Adrenal gland (tissue), 12 donors: ENCODE data around the gene CROT. TPM values are rescaled to one million over a fixed set of nuclear protein-coding genes. Genes with fewer than 3 reads are reported as not detected.

Source experiments
- DNase-seq, 7 donors: peaks; one replicate each; pipeline ENCODE4 v3.0.0-alpha.2; 2019 to 2020
- H3K27ac ChIP-seq, 5 donors: fragments of 200-600 bp; sonication (generic) in 4 of 5; 1 replicate in 3 of 5; 2 replicates in 2 of 5; pipeline versions ENCODE4 v1.5.1 to v1.8.0; 2016 to 2020; ENCODE audit warnings: mild to moderate bottlenecking in 1 of 5
- H3K27me3 ChIP-seq: fragments of 200-600 bp; 2 replicates; pipeline ENCODE4 v1.8.0; 2021
- H3K36me3 ChIP-seq, 2 donors: fragments of 200-600 bp; replicated peaks in 1 of 2; 1 replicate in 1 of 2; 2 replicates in 1 of 2; pipeline versions ENCODE4 v1.5.1 to v1.8.0; 2018 to 2022
- H3K4me1 ChIP-seq, 2 donors: fragments of 200-600 bp; replicated peaks in 1 of 2; 1 replicate in 1 of 2; 2 replicates in 1 of 2; pipeline versions ENCODE4 v1.5.1 to v1.8.0; 2018 to 2021
- H3K4me3 ChIP-seq, 4 donors: fragments of 200-600 bp; sonication (generic) in 3 of 4; one replicate each; pipeline ENCODE4 v1.5.1; 2016 to 2018
- H3K9me3 ChIP-seq, 3 donors: fragments of 200-600 bp; sonication (generic) in 1 of 3; replicated peaks in 1 of 3; 1 replicate in 2 of 3; 2 replicates in 1 of 3; pipeline versions ENCODE4 v1.5.1 to v1.8.0; 2016 to 2021
- CTCF ChIP-seq, 6 experiments: fragments of 450-650 bp in 4 of 6; fragments of 200-600 bp in 2 of 6; sonication (generic) in 1 of 6; IDR thresholded peaks; 1 replicate in 5 of 6; 2 replicates in 1 of 6; pipeline versions ENCODE4 v1.5.1 to v1.8.0; 2016 to 2021; ENCODE audit warnings: antibody characterized with exemption in 6 of 6, mild to moderate bottlenecking in 2 of 6, moderate library complexity in 1 of 6
- POLR2A ChIP-seq, 2 donors: fragments of 450-650 bp; IDR thresholded peaks; one replicate each; pipeline ENCODE4 v1.6.1; 2017; ENCODE audit warnings: antibody characterized with exemption in 2 of 2, mild to moderate bottlenecking in 2 of 2, moderate library complexity in 1 of 2
- WGBS, 4 donors: extraction: QIAGEN DNeasy Blood & Tissue Kit in 2 of 4; methylation state at CpG; one replicate each; pipeline versions ENCODE4 v1.1.5 to v1.1.7; 2013 to 2017; 5-methylcytosine and 5-hydroxymethylcytosine counted together
- intact Hi-C, 2 donors: fragments of 100-400 bp; cut with DNase I; formaldehyde crosslinking; loops; one replicate each; pipeline versions ENCODE4 v1.14.1 to v1.15.0; 2022 to 2023
- polyA plus RNA-seq, 3 donors: library from polyadenylated mRNA; stranded (reverse); fragments of 200-250 nt in 2 of 3; fragments of 350-450 nt in 1 of 3; fragmentation: Illumina TruSeq in 1 of 3; extraction: RNeasy Lipid Tissue Mini Kit (QIAGEN cat#74804) in 1 of 3; gene quantifications; one replicate each; pipeline ENCODE4 v1.2.3, GENCODE V29; 2013 to 2014
- total RNA-seq, 9 donors: library from RNA; depleted of rRNA in 4 of 9; stranded (reverse); fragments of >200 nt in 4 of 9; fragments of 120-200 nt in 1 of 9; fragmentation: NEBNext Ultra II Directional in 1 of 9; extraction: Animal tissue kit (Norgen Biotek cat#: 25700) in 1 of 9; gene quantifications; one replicate each; pipeline versions ENCODE4 v1.1.0 to v1.2.4, GENCODE V29; 2013 to 2023
- donor health status: healthy with polysubstance abuse.
- donor health status: Bipolar disorder and iron deficiency.
- donor health status: DM: yes; HTN: yes; CAD: no.
- donor health status: DM: no; HTN: no; CAD: no.
- donor health status: DM: no; HTN: no; CAD: no.
- donor health status: DM: yes; HTN: yes; CAD: no.

CROT gene
- total and polyA plus RNA-seq, 12 donors = 7.7 to 24.1 (median 15.0) TPM

- H3K4me3 ChIP-seq = no peak overlapping the region
- H3K4me1 ChIP-seq = peaks cover 0 to 8% of the 10 kb centered on the region in 2 donors
- no peak overlapping the region for H3K27ac ChIP-seq
- DNase-seq = no peak
- H3K27me3 ChIP-seq = no peaks in the 10 kb centered on the region
- TF ChIP-seq CTCF (IDR thresholded peaks at IDR 0.05) = no peak
- no peak for TF ChIP-seq POLR2A (IDR thresholded peaks at IDR 0.05)
- 83 to 98% (median 86%) methylated on average over 1 of the region's 1 CpG for WGBS, 4 donors
- intact Hi-C loops = no loop called here
- no peaks in the 10 kb centered on the region for H3K9me3 ChIP-seq
- no peaks in the 10 kb centered on the region for H3K36me3 ChIP-seq
These were observed 67.6 kb downstream of the CROT start for GRCh38 chr7:87413029-87413428.

- H3K27me3 ChIP-seq = no peaks in the 10 kb centered on the region
- H3K4me3 ChIP-seq = no peak overlapping the region
- no peaks in the 10 kb centered on the region for H3K9me3 ChIP-seq
- peak in 6 of 7 donors; percentile 29 to 65 (median 52) for DNase-seq
- intact Hi-C loops = no loop called here
- 49 to 56% (median 53%) methylated on average over 3 to 4 of the region's 4 CpGs for WGBS, 4 donors
- peaks cover 0 to 8% of the 10 kb centered on the region in 2 donors for H3K4me1 ChIP-seq
- H3K36me3 ChIP-seq = no peaks in the 10 kb centered on the region
- peak overlapping the region in 2 of 5 donors; percentile 27 to 55 for H3K27ac ChIP-seq
- TF ChIP-seq CTCF (IDR thresholded peaks at IDR 0.05) (no peak), POLR2A (IDR thresholded peaks at IDR 0.05) (no peak)
These were observed 68.7 kb downstream of the CROT start for GRCh38 chr7:87413951-87414793.

- H3K4me3 ChIP-seq = no peak overlapping the region
- 69 to 76% (median 73%) methylated on average over 2 of the region's 2 CpGs for WGBS, 4 donors
- no peak for DNase-seq
- H3K9me3 ChIP-seq = no peaks in the 10 kb centered on the region
- H3K27me3 ChIP-seq = no peaks in the 10 kb centered on the region
- H3K4me1 ChIP-seq = peaks cover 0 to 8% of the 10 kb centered on the region in 2 donors
- H3K27ac ChIP-seq = peak overlapping the region in 1 of 5 donors; percentile 27
- intact Hi-C loops = loop anchor here in 1 of 2 donors (5.0 kb wide), 1 partner anchor 102 kb away; no protein-coding TSS in a partner anchor
- H3K36me3 ChIP-seq = no peaks in the 10 kb centered on the region
- TF ChIP-seq POLR2A (IDR thresholded peaks at IDR 0.05) (no peak), CTCF (IDR thresholded peaks at IDR 0.05) (no peak)
These were observed 69.3 kb downstream of the CROT start for GRCh38 chr7:87414794-87415188.

- Histone ChIP-seq H3K4me1 (peaks cover 0 to 8% of the 10 kb centered on the region in 2 donors), H3K36me3 (no peaks in the 10 kb centered on the region), H3K9me3 (no peaks in the 10 kb centered on the region), H3K27ac (no peak overlapping the region), H3K27me3 (no peaks in the 10 kb centered on the region), H3K4me3 (no peak overlapping the region)
- intact Hi-C loops = loop anchor here (2.0 to 5.0 kb wide), 2 partner anchors 105 to 106 kb away; no protein-coding TSS in a partner anchor
- 38 to 42% (median 39%) methylated on average over 5 of the region's 5 CpGs for WGBS, 4 donors
- no peak for TF ChIP-seq POLR2A (IDR thresholded peaks at IDR 0.05)
- TF ChIP-seq CTCF (IDR thresholded peaks at IDR 0.05) = peak; percentile 59 to 89 (median 84)
- peak; percentile 56 to 83 (median 71) for DNase-seq
These were observed 71.5 kb downstream of the CROT start for GRCh38 chr7:87416682-87417587.
